Activated naive CD4-positive, alpha-beta T cell treated with anti-CD3 and anti-CD28 coated beads, Interleukin-2, amount 50 U/mL, for 72 hours (primary cell): ENCODE measurements around the gene ZNF236. TPM values are rescaled to one million over a fixed set of nuclear protein-coding genes. Genes with fewer than 3 reads are reported as not detected.

Experiments used
- ATAC-seq, 2 donors: fragments of 150-1000 bp; cut with Tn5 transposase; 2 replicates each; pipeline ENCODE4 v1.10.0; 2021; ENCODE audit warnings: mild to moderate bottlenecking in 2 of 2, moderate library complexity in 2 of 2
- DNase-seq, 2 donors: peaks; one replicate each; pipeline ENCODE4 v3.0.0; 2021 to 2022; ENCODE audit warnings: low spot score in 2 of 2
- H3K27ac Mint-ChIP-seq, 2 donors: one replicate each; pipeline ENCODE4 v1.8.0; 2022; ENCODE audit warnings: mild to moderate bottlenecking in 2 of 2, mixed read lengths in 2 of 2
- H3K36me3 Mint-ChIP-seq, 2 donors: one replicate each; pipeline ENCODE4 v1.8.0; 2022; ENCODE audit warnings: mixed read lengths in 2 of 2
- H3K9me3 Mint-ChIP-seq, 2 donors: one replicate each; pipeline ENCODE4 v1.8.0; 2022; ENCODE audit warnings: mixed read lengths in 2 of 2
- total RNA-seq, 2 donors: library from RNA; stranded (reverse); gene quantifications; one replicate each; pipeline ENCODE4 v1.2.3, GENCODE V29; 2022

ZNF236 gene
- total RNA-seq, 2 donors from 2014 or later = 17.7 to 24.5 TPM

- no peak overlapping the region for H3K27ac Mint-ChIP-seq
- DNase-seq (no peak), ATAC-seq (no peak)
- no peaks in the 10 kb centered on the region for H3K36me3 Mint-ChIP-seq
- H3K9me3 Mint-ChIP-seq = no peaks in the 10 kb centered on the region
Observed at GRCh38 chr18:76991021-76991688, 168.8 kb downstream of the ZNF236 start.

- DNase-seq (no peak), ATAC-seq (peak in 1 of 2 donors; percentile 25)
- H3K9me3 Mint-ChIP-seq = no peaks in the 10 kb centered on the region
- no peak overlapping the region for H3K27ac Mint-ChIP-seq
- no peaks in the 10 kb centered on the region for H3K36me3 Mint-ChIP-seq
Observed at GRCh38 chr18:76992226-76993084, 170.1 kb downstream of the ZNF236 start.

- ATAC-seq (no peak), DNase-seq (no peak)
- H3K36me3 Mint-ChIP-seq = no peaks in the 10 kb centered on the region
- no peaks in the 10 kb centered on the region for H3K9me3 Mint-ChIP-seq
- H3K27ac Mint-ChIP-seq = no peak overlapping the region
Observed at GRCh38 chr18:76993085-76993382, 170.7 kb downstream of the ZNF236 start.

GRCh38 chr18:76993573-76993972 is 171.2 kb downstream of the ZNF236 start:
- no peak for DNase-seq
- no peak for ATAC-seq
- no peaks in the 10 kb centered on the region for H3K9me3 Mint-ChIP-seq
- no peaks in the 10 kb centered on the region for H3K36me3 Mint-ChIP-seq
- H3K27ac Mint-ChIP-seq = no peak overlapping the region

GRCh38 chr18:76994086-76994654 is 171.8 kb downstream of the ZNF236 start:
- ATAC-seq = no peak
- Mint-ChIP-seq H3K27ac (no peak overlapping the region), H3K36me3 (no peaks in the 10 kb centered on the region), H3K9me3 (no peaks in the 10 kb centered on the region)
- DNase-seq = no peak

- no peak for ATAC-seq
- no peak overlapping the region for H3K27ac Mint-ChIP-seq
- H3K9me3 Mint-ChIP-seq = no peaks in the 10 kb centered on the region
- DNase-seq = no peak
- H3K36me3 Mint-ChIP-seq = no peaks in the 10 kb centered on the region
Observed at GRCh38 chr18:76995896-76996295, 173.5 kb downstream of the ZNF236 start.

GRCh38 chr18:76996429-76996828 is 174.1 kb downstream of the ZNF236 start:
- H3K9me3 Mint-ChIP-seq = no peaks in the 10 kb centered on the region
- no peak for DNase-seq
- no peak overlapping the region for H3K27ac Mint-ChIP-seq
- no peak for ATAC-seq
- no peaks in the 10 kb centered on the region for H3K36me3 Mint-ChIP-seq

- peak overlapping the region; percentile 38 to 77 for H3K27ac Mint-ChIP-seq
- no peak for ATAC-seq
- H3K9me3 Mint-ChIP-seq = no peaks in the 10 kb centered on the region
- no peaks in the 10 kb centered on the region for H3K36me3 Mint-ChIP-seq
- DNase-seq = no peak
Observed at GRCh38 chr18:76997951-76998808, 175.8 kb downstream of the ZNF236 start.

GRCh38 chr18:76999077-76999476 is 176.7 kb downstream of the ZNF236 start:
- Mint-ChIP-seq H3K36me3 (no peaks in the 10 kb centered on the region), H3K27ac (no peak overlapping the region), H3K9me3 (no peaks in the 10 kb centered on the region)
- ATAC-seq = no peak
- no peak for DNase-seq

- no peaks in the 10 kb centered on the region for H3K36me3 Mint-ChIP-seq
- H3K9me3 Mint-ChIP-seq = no peaks in the 10 kb centered on the region
- DNase-seq (peak in 1 of 2 donors; percentile 50), ATAC-seq (no peak)
- peak overlapping the region in 1 of 2 donors; percentile 46 for H3K27ac Mint-ChIP-seq
Observed at GRCh38 chr18:77000527-77000926, 178.2 kb downstream of the ZNF236 start.

- DNase-seq = no peak
- Mint-ChIP-seq H3K36me3 (no peaks in the 10 kb centered on the region), H3K9me3 (no peaks in the 10 kb centered on the region), H3K27ac (peak overlapping the region in 1 of 2 donors; percentile 46)
- ATAC-seq = no peak
Observed at GRCh38 chr18:77001041-77001440, 178.7 kb downstream of the ZNF236 start.

GRCh38 chr18:77001979-77002378 is 179.6 kb downstream of the ZNF236 start:
- H3K36me3 Mint-ChIP-seq = no peaks in the 10 kb centered on the region
- DNase-seq (no peak), ATAC-seq (no peak)
- H3K27ac Mint-ChIP-seq = no peak overlapping the region
- H3K9me3 Mint-ChIP-seq = no peaks in the 10 kb centered on the region

- H3K9me3 Mint-ChIP-seq = no peaks in the 10 kb centered on the region
- peak overlapping the region in 1 of 2 donors; percentile 6 for H3K27ac Mint-ChIP-seq
- no peaks in the 10 kb centered on the region for H3K36me3 Mint-ChIP-seq
- DNase-seq (no peak), ATAC-seq (no peak)
Observed at GRCh38 chr18:77002496-77002895, 180.1 kb downstream of the ZNF236 start.

- H3K9me3 Mint-ChIP-seq = no peaks in the 10 kb centered on the region
- ATAC-seq (no peak), DNase-seq (no peak)
- H3K36me3 Mint-ChIP-seq = no peaks in the 10 kb centered on the region
- no peak overlapping the region for H3K27ac Mint-ChIP-seq
Observed at GRCh38 chr18:77003316-77003715, 181.0 kb downstream of the ZNF236 start.

- Mint-ChIP-seq H3K36me3 (no peaks in the 10 kb centered on the region), H3K27ac (peak overlapping the region; percentile 55 to 59), H3K9me3 (no peaks in the 10 kb centered on the region)
- DNase-seq = no peak
- peak; percentile 7 to 73 for ATAC-seq
Observed at GRCh38 chr18:77004555-77005380, 182.4 kb downstream of the ZNF236 start.

- no peak for DNase-seq
- ATAC-seq = no peak
- H3K9me3 Mint-ChIP-seq = no peaks in the 10 kb centered on the region
- H3K27ac Mint-ChIP-seq = peak overlapping the region in 1 of 2 donors; percentile 65
- no peaks in the 10 kb centered on the region for H3K36me3 Mint-ChIP-seq
Observed at GRCh38 chr18:77005651-77006195, 183.4 kb downstream of the ZNF236 start.
